Adrenal gland (tissue), 12 donors: ENCODE results near the gene B4GALNT3. TPM values are rescaled to one million over a fixed set of nuclear protein-coding genes. Genes with fewer than 3 reads are reported as not detected.

ENCODE experiments used
- DNase-seq, 7 donors: peaks; one replicate each; pipeline ENCODE4 v3.0.0-alpha.2; 2019 to 2020
- H3K27ac ChIP-seq, 5 donors: fragments of 200-600 bp; sonication (generic) in 4 of 5; 1 replicate in 3 of 5; 2 replicates in 2 of 5; pipeline versions ENCODE4 v1.5.1 to v1.8.0; 2016 to 2020; ENCODE audit warnings: mild to moderate bottlenecking in 1 of 5
- H3K27me3 ChIP-seq: fragments of 200-600 bp; 2 replicates; pipeline ENCODE4 v1.8.0; 2021
- H3K36me3 ChIP-seq, 2 donors: fragments of 200-600 bp; replicated peaks in 1 of 2; 1 replicate in 1 of 2; 2 replicates in 1 of 2; pipeline versions ENCODE4 v1.5.1 to v1.8.0; 2018 to 2022
- H3K4me1 ChIP-seq, 2 donors: fragments of 200-600 bp; replicated peaks in 1 of 2; 1 replicate in 1 of 2; 2 replicates in 1 of 2; pipeline versions ENCODE4 v1.5.1 to v1.8.0; 2018 to 2021
- H3K4me3 ChIP-seq, 4 donors: fragments of 200-600 bp; sonication (generic) in 3 of 4; one replicate each; pipeline ENCODE4 v1.5.1; 2016 to 2018
- H3K9me3 ChIP-seq, 3 donors: fragments of 200-600 bp; sonication (generic) in 1 of 3; replicated peaks in 1 of 3; 1 replicate in 2 of 3; 2 replicates in 1 of 3; pipeline versions ENCODE4 v1.5.1 to v1.8.0; 2016 to 2021
- POLR2A ChIP-seq, 2 donors: fragments of 450-650 bp; IDR thresholded peaks; one replicate each; pipeline ENCODE4 v1.6.1; 2017; ENCODE audit warnings: antibody characterized with exemption in 2 of 2, mild to moderate bottlenecking in 2 of 2, moderate library complexity in 1 of 2
- WGBS, 4 donors: extraction: QIAGEN DNeasy Blood & Tissue Kit in 2 of 4; methylation state at CpG; one replicate each; pipeline versions ENCODE4 v1.1.5 to v1.1.7; 2013 to 2017; 5-methylcytosine and 5-hydroxymethylcytosine counted together
- intact Hi-C, 2 donors: fragments of 100-400 bp; cut with DNase I; formaldehyde crosslinking; loops; one replicate each; pipeline versions ENCODE4 v1.14.1 to v1.15.0; 2022 to 2023
- polyA plus RNA-seq, 3 donors: library from polyadenylated mRNA; stranded (reverse); fragments of 200-250 nt in 2 of 3; fragments of 350-450 nt in 1 of 3; fragmentation: Illumina TruSeq in 1 of 3; extraction: RNeasy Lipid Tissue Mini Kit (QIAGEN cat#74804) in 1 of 3; gene quantifications; one replicate each; pipeline ENCODE4 v1.2.3, GENCODE V29; 2013 to 2014
- total RNA-seq, 9 donors: library from RNA; depleted of rRNA in 4 of 9; stranded (reverse); fragments of >200 nt in 4 of 9; fragments of 120-200 nt in 1 of 9; fragmentation: NEBNext Ultra II Directional in 1 of 9; extraction: Animal tissue kit (Norgen Biotek cat#: 25700) in 1 of 9; gene quantifications; one replicate each; pipeline versions ENCODE4 v1.1.0 to v1.2.4, GENCODE V29; 2013 to 2023
- TF ChIP-seq, protein P1 (sequence below), 6 experiments: fragments of 450-650 bp in 4 of 6; fragments of 200-600 bp in 2 of 6; sonication (generic) in 1 of 6; IDR thresholded peaks; 1 replicate in 5 of 6; 2 replicates in 1 of 6; pipeline versions ENCODE4 v1.5.1 to v1.8.0; 2016 to 2021; ENCODE audit warnings: antibody characterized with exemption in 6 of 6, mild to moderate bottlenecking in 2 of 6, moderate library complexity in 1 of 6
- donor health status: healthy with polysubstance abuse.
- donor health status: Bipolar disorder and iron deficiency.
- donor health status: DM: yes; HTN: yes; CAD: no.
- donor health status: DM: no; HTN: no; CAD: no.
- donor health status: DM: no; HTN: no; CAD: no.
- donor health status: DM: yes; HTN: yes; CAD: no.

Gene B4GALNT3
- total and polyA plus RNA-seq, 12 donors = 3.1 to 43.1 (median 28.5) TPM

DNA sequence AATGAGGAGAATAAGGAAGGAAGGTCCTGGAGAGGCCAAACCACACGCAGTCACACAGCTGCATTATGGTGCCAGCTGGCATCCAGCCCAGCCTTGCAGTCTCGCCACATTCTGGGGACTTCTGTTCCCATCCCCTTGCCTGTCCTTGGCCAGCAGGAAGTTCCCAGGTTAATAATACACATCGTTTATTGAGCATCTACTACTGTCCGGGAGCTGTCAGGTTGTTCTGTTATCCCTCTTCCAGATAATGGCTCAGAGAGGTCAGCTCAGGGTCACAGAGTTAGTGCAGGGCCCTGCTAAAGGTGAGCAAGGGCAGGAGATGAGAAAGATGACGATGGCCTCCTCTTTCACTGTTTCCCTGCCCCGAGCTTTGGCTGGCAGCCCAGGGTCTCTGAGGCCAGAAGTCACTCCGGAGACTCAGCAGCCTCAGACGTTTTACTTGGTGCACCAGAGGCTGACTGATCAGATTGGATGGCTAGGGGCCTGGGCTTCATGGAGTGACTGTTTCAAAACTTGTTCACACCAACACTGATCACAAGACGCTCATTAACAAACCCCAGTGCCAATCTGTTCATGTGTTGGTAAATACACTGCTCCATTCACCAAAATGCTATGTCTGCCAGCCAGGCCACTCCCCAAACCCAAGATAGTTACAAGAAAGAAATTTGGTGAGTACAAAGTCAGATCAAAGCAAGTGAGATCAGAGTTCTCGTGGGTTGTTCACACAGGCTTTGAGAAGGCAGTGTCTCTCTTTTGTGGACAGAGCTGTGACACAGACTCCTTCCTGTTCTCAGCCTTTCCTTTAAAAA is 79.2 kb downstream of the B4GALNT3 start:
- TF ChIP-seq, protein P1, sequence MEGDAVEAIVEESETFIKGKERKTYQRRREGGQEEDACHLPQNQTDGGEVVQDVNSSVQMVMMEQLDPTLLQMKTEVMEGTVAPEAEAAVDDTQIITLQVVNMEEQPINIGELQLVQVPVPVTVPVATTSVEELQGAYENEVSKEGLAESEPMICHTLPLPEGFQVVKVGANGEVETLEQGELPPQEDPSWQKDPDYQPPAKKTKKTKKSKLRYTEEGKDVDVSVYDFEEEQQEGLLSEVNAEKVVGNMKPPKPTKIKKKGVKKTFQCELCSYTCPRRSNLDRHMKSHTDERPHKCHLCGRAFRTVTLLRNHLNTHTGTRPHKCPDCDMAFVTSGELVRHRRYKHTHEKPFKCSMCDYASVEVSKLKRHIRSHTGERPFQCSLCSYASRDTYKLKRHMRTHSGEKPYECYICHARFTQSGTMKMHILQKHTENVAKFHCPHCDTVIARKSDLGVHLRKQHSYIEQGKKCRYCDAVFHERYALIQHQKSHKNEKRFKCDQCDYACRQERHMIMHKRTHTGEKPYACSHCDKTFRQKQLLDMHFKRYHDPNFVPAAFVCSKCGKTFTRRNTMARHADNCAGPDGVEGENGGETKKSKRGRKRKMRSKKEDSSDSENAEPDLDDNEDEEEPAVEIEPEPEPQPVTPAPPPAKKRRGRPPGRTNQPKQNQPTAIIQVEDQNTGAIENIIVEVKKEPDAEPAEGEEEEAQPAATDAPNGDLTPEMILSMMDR (IDR thresholded peaks at IDR 0.05) = no peak
- no peak for TF ChIP-seq POLR2A (IDR thresholded peaks at IDR 0.05)
- Histone ChIP-seq H3K27ac (peak overlapping the region in 2 of 5 donors; percentile 4 to 36), H3K36me3 (no peaks in the 10 kb centered on the region), H3K4me1 (peaks cover 4 to 28% of the 10 kb centered on the region in 2 donors), H3K9me3 (no peaks in the 10 kb centered on the region), H3K4me3 (no peak overlapping the region), H3K27me3 (no peaks in the 10 kb centered on the region)
- 10 to 20% (median 15%) methylated on average over 9 to 10 of the region's 10 CpGs for WGBS, 4 donors
- DNase-seq = peak; percentile 78 to 92 (median 86)
- intact Hi-C loops = no loop called here

DNA sequence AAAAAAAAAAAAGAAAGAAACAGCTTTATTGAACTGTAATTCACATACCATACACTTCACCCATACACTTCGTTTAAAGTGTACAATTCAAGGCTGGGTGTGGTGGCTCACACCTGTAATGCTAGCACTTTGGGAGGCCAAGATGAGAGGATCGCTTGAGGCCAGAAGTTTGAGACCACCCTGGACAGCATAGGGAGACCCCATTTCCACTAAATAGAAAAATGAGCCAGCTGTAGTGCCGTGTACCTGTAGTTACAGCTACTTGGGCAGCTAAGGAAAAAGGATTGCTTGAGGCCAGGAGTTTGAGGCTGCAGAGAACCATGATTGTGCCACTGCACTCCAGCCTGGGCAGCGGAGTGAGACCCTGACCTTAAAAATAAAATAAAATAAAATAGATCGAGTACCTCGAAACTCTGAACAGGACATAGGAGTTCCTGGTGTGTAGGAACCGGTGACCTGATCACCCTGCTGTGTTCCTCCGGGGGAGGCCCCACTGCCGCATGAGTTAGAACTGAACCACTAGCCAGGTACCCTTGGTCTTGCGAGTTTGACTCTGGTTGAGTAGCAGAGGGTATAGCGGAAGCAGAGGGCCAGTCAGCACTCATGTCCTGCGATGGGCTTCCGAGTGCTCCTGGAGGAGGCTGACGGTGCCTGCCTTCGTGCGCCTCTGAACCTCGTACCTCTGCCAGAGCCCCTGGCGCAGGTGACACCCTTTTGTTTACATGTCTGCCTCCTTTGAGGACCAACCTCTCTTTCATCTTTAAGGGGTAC is 80.0 kb downstream of the B4GALNT3 start:
- no peaks in the 10 kb centered on the region for H3K9me3 ChIP-seq
- 93 to 95% (median 94%) methylated on average over 18 of the region's 18 CpGs for WGBS, 4 donors
- intact Hi-C loops = no loop called here
- no peak overlapping the region for H3K27ac ChIP-seq
- H3K4me1 ChIP-seq = peaks cover 4 to 28% of the 10 kb centered on the region in 2 donors
- DNase-seq = no peak
- no peak for TF ChIP-seq POLR2A (IDR thresholded peaks at IDR 0.05)
- TF ChIP-seq, protein P1 (IDR thresholded peaks at IDR 0.05) = no peak
- no peaks in the 10 kb centered on the region for H3K36me3 ChIP-seq
- H3K4me3 ChIP-seq = no peak overlapping the region
- H3K27me3 ChIP-seq = no peaks in the 10 kb centered on the region

DNA sequence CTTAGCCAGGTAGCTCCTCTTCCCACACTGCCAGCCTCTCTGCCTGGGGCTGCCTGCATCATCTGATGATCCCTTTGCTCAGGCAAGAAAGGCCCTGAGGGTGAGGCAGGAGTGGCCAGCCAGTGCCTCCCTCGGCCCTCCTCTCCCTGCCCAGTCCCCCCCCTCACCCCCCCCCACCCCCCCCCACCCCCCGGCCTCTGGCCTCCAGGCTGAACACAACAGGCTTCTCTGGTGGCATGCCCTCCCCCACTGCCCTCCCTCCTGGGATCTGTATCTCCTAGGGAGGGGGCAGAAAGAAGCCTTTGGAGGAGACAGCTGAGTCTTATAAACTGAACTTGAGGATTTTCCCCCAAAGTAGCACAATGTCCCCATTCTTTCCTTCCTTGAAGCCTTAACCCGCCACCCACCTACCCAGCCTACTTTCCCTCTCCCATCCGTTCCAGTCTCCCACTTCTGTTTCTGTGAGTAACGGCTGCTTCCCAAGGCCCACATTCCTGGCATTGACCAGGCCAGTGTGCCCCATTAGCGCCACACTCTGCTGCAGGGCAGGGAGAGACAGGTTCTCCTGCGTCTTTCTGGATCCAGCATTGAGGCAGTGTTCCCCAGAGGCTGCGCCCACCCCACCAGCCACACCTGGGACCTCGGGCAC is 82.1 kb downstream of the B4GALNT3 start:
- 53 to 65% (median 56%) methylated on average over 7 to 9 of the region's 9 CpGs for WGBS, 4 donors
- no peak for TF ChIP-seq POLR2A (IDR thresholded peaks at IDR 0.05)
- TF ChIP-seq, protein P1 (IDR thresholded peaks at IDR 0.05) = peak in 2 of 6 experiments; percentile 12 to 15
- Histone ChIP-seq H3K27me3 (no peaks in the 10 kb centered on the region), H3K4me3 (no peak overlapping the region), H3K27ac (peak overlapping the region in 3 of 5 donors; percentile 9 to 79 (median 70)), H3K4me1 (peaks cover 4 to 34% of the 10 kb centered on the region in 2 donors), H3K9me3 (no peaks in the 10 kb centered on the region), H3K36me3 (no peaks in the 10 kb centered on the region)
- intact Hi-C loops = no loop called here
- peak in 6 of 7 donors; percentile 53 to 74 (median 68) for DNase-seq
